ENCODE data around the gene ZFP36L1.

- TF ChIP-seq CTCF (IDR thresholded peaks at IDR 0.05): no peak
- TF ChIP-seq ZFX (IDR thresholded peaks at IDR 0.05; ENCODE audit: borderline replicate concordance): no peak
These were observed 43.2 kb upstream of the ZFP36L1 start for GRCh38 chr14:68836082-68836481.
